Measurements from ENCODE around the gene MORN2.

The MORN2 gene

DNA sequence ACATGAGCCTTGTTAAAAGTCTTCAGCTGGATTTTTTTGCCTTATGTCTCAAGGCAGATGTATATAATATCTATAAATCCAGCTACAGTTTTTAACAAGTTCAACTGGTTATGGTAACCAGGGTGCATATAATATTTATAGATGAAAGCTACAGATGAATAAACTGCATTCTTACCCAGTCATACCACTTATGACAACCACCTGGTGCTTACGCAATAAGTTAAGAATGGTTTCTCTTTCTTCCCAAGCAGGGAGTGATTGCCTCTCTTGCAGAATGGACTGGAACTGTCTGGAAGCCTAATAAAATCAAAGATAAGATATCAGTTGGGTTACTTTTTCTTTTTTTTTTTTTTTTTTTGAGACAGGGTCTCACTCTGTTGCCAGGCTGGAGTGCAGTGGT, 19.6 kb upstream of the MORN2 start:
- Histone ChIP-seq H3K36me3 (ENCODE audit: insufficient read depth, low read length) (peaks cover 48% of the 10 kb centered on the region; the same call in 1 of the 2 replicates), H3K9ac (ENCODE audit: low read depth, low read length, poor library complexity, severe bottlenecking) (no peak overlapping the region), H3K4me2 (ENCODE audit: low read depth, low read length, poor library complexity, severe bottlenecking) (no peak overlapping the region), H3K79me2 (ENCODE audit: insufficient read depth, low read length) (no peaks in the 10 kb centered on the region), H3K4me3 (ENCODE audit: low read length, poor library complexity, severe bottlenecking) (no peak overlapping the region), H2AFZ (ENCODE audit: low read length) (no peak overlapping the region), H3F3A (ENCODE audit: low read depth) (no peaks in the 10 kb centered on the region), H4K20me1 (ENCODE audit: insufficient read depth, low read length, poor library complexity, severe bottlenecking) (no peaks in the 10 kb centered on the region), H3K9me2 (replicated peaks; ENCODE audit: low read depth, low read length) (no peaks in the 10 kb centered on the region), H3K9me3 (ENCODE audit: insufficient read depth, low read depth, low read length) (no peaks in the 10 kb centered on the region), H3K27me3 (ENCODE audit: insufficient read depth, low read length, poor library complexity, severe bottlenecking) (no peaks in the 10 kb centered on the region), H3K4me1 (ENCODE audit: insufficient read depth, low read length, poor library complexity, severe bottlenecking) (no peaks in the 10 kb centered on the region)
- no peak for TF ChIP-seq EZH2phosphoT487 (IDR thresholded peaks at IDR 0.05; ENCODE audit: borderline replicate concordance)
- TF ChIP-seq, protein P1, sequence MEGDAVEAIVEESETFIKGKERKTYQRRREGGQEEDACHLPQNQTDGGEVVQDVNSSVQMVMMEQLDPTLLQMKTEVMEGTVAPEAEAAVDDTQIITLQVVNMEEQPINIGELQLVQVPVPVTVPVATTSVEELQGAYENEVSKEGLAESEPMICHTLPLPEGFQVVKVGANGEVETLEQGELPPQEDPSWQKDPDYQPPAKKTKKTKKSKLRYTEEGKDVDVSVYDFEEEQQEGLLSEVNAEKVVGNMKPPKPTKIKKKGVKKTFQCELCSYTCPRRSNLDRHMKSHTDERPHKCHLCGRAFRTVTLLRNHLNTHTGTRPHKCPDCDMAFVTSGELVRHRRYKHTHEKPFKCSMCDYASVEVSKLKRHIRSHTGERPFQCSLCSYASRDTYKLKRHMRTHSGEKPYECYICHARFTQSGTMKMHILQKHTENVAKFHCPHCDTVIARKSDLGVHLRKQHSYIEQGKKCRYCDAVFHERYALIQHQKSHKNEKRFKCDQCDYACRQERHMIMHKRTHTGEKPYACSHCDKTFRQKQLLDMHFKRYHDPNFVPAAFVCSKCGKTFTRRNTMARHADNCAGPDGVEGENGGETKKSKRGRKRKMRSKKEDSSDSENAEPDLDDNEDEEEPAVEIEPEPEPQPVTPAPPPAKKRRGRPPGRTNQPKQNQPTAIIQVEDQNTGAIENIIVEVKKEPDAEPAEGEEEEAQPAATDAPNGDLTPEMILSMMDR (conservative IDR thresholded peaks at IDR 0.05; ENCODE audit: low read length), result no peak

DNA sequence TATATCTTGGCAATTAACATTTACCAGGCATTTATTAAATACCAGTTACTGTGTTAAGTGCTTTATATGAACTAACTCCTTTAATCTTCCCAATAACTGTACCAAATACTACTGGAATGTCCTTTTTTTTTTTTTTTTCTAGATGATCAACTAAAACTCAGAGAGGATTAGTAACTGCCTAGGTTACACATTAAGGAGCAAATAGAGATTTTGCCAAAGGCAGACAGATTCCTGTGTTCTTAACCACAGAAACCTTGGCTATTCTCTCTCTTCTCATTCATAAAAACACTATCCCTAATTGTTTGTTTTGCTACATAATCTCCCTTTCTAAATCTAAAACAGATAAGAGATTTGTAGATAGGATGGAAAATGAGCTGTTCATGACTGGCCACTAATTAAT, 13.3 kb upstream of the MORN2 start:
- no peaks in the 10 kb centered on the region for H3K9me3 ChIP-seq (ENCODE audit: insufficient read depth, low read depth, low read length)
- no peaks in the 10 kb centered on the region for H3K4me1 ChIP-seq (ENCODE audit: insufficient read depth, low read length, poor library complexity, severe bottlenecking)
- H3K4me2 ChIP-seq (ENCODE audit: low read depth, low read length, poor library complexity, severe bottlenecking), result no peak overlapping the region
- H3K79me2 ChIP-seq (ENCODE audit: insufficient read depth, low read length), result no peaks in the 10 kb centered on the region
- H2AFZ ChIP-seq (ENCODE audit: low read length), result no peak overlapping the region
- peaks cover 42% of the 10 kb centered on the region; the same call in 1 of the 2 replicates for H3K36me3 ChIP-seq (ENCODE audit: insufficient read depth, low read length)
- H3F3A ChIP-seq (ENCODE audit: low read depth), result no peaks in the 10 kb centered on the region
- H3K9me2 ChIP-seq (replicated peaks; ENCODE audit: low read depth, low read length), result no peaks in the 10 kb centered on the region
- TF ChIP-seq, protein P1 (conservative IDR thresholded peaks at IDR 0.05; ENCODE audit: low read length), result no peak
- no peak for TF ChIP-seq EZH2phosphoT487 (IDR thresholded peaks at IDR 0.05; ENCODE audit: borderline replicate concordance)
- no peaks in the 10 kb centered on the region for H3K27me3 ChIP-seq (ENCODE audit: insufficient read depth, low read length, poor library complexity, severe bottlenecking)
- H3K4me3 ChIP-seq (ENCODE audit: low read length, poor library complexity, severe bottlenecking), result no peak overlapping the region
- no peaks in the 10 kb centered on the region for H4K20me1 ChIP-seq (ENCODE audit: insufficient read depth, low read length, poor library complexity, severe bottlenecking)
- H3K9ac ChIP-seq (ENCODE audit: low read depth, low read length, poor library complexity, severe bottlenecking), result no peak overlapping the region

DNA sequence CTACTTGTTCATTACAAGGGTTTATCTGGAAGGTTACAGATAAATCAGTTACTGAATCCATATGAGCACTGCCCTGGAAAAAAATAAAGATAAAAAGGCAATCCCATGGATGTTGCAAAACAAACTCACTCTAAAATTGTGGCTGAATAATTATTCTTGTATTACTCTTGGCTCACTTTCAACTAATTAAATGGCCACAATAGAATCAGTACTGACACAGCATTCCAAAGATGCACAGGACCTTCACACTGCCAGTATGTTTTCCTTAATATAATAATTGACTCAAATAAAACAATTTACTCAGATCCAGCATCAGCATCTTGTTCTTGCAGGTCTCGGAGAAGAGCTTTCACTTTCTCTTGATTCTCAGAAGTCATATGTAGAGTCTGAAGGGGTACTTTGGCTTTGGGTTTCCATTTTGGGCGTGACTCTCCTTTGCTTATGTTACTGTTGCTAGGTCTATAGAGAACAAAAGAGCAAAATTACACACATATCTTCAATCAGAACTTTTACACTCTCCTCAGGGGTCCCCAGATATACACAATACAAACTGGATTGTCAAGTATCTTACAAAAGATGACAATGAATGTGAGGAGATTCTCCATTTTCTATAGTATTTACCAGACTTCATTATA, 12.6 kb upstream of the MORN2 start:
- Histone ChIP-seq H3F3A (ENCODE audit: low read depth) (no peaks in the 10 kb centered on the region), H3K4me1 (ENCODE audit: insufficient read depth, low read length, poor library complexity, severe bottlenecking) (no peaks in the 10 kb centered on the region), H2AFZ (ENCODE audit: low read length) (no peak overlapping the region), H3K36me3 (ENCODE audit: insufficient read depth, low read length) (peaks cover 40% of the 10 kb centered on the region; the same call in 1 of the 2 replicates), H4K20me1 (ENCODE audit: insufficient read depth, low read length, poor library complexity, severe bottlenecking) (no peaks in the 10 kb centered on the region), H3K9ac (ENCODE audit: low read depth, low read length, poor library complexity, severe bottlenecking) (no peak overlapping the region), H3K79me2 (ENCODE audit: insufficient read depth, low read length) (no peaks in the 10 kb centered on the region), H3K9me2 (replicated peaks; ENCODE audit: low read depth, low read length) (no peaks in the 10 kb centered on the region), H3K4me3 (ENCODE audit: low read length, poor library complexity, severe bottlenecking) (no peak overlapping the region), H3K4me2 (ENCODE audit: low read depth, low read length, poor library complexity, severe bottlenecking) (no peak overlapping the region), H3K9me3 (ENCODE audit: insufficient read depth, low read depth, low read length) (no peaks in the 10 kb centered on the region), H3K27me3 (ENCODE audit: insufficient read depth, low read length, poor library complexity, severe bottlenecking) (no peaks in the 10 kb centered on the region)
- TF ChIP-seq, protein P1 (conservative IDR thresholded peaks at IDR 0.05; ENCODE audit: low read length), result no peak
- no peak for TF ChIP-seq EZH2phosphoT487 (IDR thresholded peaks at IDR 0.05; ENCODE audit: borderline replicate concordance)

All from Loucy (cell line).